Fibroblast of skin of right biceps (primary cell): ENCODE measurements around the gene PLPP7.
"Not testable (repeated sequence)": the region's sequence is repeated elsewhere in the genome, so short reads cannot be mapped to it uniquely, and the experiment has no call there.

ENCODE experiments used
- DNase-seq: peaks from one replicate; pipeline ENCODE4 v3.0.0-alpha.2; 2013

The PLPP7 gene

DNA sequence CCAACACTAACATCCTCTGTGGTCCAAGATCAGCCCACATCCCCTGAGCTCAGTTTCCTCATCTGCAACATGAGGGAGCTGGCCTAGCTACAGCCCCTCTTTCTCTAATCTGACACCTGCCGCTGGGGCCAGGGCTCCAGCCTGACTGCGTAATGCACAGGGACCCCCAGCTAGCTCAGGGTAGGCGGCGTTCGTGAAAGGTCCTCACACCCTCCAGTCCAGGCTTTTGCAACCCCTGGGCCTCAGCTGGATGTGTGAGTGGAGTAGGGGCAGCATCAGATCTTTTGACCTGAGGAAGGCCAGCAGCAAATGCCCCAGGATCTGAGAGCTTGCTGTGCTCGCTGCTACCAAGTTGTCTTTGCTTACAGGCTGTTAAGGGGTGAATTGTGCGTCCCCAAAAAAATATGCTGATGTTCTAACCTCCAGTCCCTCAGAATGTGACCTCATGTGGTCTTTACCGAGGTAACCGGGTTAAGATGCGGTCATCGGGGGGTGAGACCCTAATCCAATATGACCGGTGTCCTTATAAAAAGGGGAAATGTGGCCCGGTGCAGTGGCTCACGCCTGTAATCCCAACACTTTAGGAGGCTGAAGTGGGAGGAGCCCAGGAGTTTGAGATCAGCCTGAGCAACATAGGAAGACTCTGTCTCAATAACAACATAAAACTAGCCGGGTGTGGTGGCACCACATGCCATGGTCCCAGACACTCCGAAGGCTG lies 47.8 kb downstream of the PLPP7 start:
- DNase-seq: no peak

DNA sequence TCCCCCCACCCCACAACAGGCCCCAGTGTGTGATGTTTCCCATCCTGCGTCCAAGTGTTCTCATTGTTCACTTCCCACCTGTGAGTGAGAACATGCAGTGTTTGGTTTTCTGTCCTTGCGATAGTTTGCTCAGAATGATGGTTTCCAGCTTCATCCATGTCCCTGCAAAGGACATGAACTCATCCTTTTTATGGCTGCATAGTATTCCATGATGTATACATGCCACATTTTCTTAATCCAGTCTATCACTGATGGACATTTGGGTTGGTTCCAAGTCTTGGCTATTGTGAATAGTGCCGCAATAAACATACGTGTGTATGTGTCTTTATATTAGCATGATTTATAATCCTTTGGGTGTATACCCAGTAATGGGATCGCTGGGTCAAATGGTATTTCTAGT lies 49.7 kb downstream of the PLPP7 start:
- not testable (repeated sequence) for DNase-seq

DNA sequence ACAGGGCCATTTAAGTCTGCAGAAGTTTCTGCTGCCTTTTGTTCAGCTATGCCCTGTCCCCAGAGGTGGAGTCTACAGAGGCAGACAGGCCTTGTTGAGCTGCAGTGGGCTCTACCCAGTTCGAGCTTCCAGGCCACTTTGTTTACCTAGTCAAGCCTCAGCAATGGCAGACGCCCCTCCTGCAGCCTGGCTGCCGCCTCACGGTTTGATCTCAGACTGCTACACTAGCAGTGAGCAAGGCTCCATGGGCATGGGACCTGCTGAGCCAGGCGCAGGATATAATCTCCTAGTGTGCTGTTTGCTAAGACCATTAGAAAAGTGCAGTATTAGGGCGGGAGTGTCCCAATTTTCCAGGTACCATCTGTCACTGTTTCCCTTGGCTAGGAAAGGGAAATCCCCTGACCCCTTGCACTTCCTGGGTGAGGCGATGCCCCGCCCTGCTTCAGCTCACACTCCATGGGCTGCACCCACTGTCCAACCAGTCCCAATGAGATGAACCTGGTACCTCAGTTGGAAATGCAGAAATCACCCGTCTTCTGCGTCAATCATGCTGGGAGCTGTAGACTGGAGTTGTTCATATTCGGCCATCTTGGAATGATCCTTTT lies 55.5 kb downstream of the PLPP7 start:
- DNase-seq: not testable (repeated sequence)

DNA sequence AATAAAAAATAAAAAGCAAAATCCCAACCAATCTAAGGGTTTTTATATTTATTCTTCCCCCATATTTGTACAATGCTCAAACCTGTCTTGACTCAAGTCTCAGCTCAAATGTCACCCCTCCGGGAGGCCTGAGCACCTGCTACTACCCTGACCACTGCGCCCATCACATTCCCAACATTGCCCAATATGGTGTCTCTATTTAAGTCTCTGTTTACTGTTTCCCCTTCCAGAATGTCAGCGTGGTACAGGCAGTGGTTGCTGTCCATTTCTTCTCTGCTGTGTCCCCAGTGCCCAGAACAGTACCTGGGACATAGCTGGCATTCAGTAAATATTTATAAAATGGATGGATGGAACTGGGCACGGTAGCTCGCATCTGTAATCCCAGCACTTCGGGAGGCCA lies 57.0 kb downstream of the PLPP7 start:
- DNase-seq: no peak

DNA sequence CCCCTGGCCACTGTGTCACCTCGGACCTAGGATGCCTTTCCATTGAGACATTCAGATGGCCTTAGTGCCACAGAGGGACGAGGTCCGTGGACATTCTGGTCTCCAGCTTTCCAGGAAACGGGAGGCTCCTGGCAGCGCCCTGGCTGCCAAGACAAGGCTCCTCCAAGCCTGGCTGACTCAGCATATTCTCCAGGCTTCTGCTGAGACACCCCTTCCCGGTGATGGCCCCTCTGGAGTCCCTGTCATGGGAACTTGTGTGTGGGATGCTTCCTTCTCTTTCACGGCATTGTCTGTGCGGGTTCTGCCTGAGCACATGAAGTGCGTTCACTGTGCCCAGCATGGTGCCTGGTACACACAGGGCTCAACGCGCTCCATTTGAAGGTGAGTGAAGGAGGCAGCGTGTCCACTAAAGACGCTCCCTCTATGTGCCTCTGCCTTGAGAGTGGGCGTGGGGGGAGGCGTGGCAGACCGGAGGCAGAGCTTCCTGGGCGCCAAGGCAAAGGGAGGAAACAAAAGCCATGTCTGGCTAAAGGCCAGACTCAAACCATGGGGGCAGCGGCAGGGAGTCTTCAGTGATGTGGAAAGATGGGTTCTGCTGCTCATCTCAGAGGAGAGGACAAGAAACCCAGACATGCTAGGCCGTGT lies 58.0 kb downstream of the PLPP7 start:
- DNase-seq: no peak

DNA sequence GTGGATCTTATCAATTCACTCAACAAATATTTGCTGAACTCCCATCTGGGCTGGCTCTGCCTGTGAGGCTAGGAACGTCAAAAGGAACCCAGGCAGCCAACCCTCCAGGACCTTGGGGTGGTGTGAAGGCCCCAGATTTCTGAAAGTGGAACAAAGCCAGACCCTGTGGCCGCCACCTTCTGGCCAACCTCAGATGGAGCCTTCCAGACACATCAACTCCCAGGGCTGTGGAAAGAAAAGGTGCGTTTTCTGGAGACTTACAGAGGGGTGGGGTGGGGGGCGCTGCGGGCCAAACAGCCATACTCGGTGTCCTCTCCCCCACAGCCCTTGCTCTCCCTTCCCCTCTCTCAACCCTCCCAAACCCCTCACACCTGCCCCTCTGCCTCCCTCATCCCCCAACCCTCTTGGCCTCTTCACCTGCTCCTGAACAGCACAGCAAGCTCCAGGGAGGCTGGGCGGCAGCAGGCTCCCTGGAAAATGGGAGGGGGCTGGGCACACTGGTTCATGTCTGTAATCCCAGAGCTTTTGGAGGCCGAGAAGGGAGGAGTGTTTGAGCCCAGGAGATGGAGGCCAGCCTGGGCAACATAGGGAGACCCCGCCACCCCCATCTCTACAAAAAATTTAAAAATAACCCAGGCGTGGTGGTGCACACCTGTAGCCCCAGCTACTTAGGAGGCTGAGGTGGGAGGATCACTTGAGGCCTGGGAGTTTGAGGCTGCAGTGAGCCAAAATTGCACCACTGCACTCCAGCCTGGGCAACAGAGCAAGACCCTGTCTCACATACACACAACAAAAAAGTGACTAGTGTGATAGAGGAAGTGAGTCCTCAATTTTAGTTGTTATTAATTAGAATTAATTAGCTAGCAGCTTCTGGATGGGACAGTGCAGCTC lies 59.4 kb downstream of the PLPP7 start:
- DNase-seq: no peak

DNA sequence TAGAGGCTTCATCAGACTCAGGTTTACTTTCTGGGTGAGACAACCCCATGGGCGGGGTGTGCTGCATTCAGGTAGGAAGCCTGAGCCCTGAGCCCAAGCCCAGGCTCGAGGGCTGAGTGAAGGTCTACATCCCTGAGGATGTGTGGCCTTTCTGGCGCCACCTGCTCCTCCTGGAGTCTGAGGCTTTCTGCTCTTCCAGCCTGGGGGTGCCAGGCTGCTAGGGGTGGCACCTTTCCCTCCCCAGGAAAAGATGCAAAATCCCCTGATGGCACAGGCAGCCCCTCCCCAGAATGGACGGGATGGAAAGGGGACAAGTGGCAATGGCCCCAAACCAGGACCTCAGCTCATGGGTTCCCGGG lies 60.0 kb downstream of the PLPP7 start:
- no peak for DNase-seq

DNA sequence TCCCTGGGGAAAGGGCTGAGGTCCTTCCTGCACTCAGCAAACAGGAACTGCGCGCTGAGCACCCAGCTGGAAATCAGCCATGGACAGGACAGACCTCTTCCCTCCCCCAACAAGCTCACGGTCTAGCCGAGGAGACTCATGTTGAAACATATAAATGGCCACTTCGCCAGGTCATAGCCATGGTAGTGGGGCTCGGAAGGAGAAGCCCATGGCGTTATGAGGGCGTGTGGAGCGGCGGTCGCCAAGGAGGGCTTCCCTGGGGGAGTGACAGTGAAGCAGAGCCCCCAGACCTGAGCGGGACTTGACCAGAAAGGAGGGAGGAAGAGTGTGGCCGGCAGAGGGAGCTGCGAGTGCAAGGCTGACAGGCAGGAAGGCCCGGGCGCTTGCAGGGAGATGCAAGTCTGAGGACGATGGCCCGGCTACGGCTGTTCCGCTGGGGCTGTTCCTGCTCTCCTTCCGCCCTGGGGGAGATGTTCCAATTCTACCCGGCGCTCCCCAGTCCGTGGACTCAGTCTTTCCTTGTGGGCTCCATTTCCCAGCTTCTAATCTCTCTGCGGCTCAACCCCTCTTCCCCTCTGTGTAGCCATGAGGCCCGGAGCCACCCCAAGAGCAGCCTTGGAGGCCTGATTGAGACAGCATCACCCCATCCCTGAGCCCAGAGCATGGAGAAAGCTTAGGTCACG lies 60.5 kb downstream of the PLPP7 start:
- peak; percentile 78 for DNase-seq

DNA sequence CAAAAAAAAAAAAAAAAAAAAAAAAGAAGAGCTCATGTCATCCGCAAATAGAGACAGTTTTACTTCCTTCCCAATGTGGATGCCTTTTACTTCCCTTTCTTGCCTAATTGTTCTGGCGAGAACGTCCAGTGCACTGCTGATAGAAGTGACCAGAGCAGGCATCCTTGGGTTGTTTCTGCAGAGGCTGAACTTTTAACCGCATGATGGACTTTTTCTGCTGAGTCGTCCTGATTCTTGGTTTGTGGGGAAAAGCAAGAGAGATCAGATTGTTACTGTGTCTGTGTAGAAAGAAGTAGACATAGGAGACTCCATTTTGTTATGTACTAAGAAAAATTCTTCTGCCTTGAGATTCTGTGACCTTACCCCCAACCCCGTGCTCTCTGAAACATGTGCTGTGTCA lies 67.0 kb downstream of the PLPP7 start:
- DNase-seq: not testable (repeated sequence)

DNA sequence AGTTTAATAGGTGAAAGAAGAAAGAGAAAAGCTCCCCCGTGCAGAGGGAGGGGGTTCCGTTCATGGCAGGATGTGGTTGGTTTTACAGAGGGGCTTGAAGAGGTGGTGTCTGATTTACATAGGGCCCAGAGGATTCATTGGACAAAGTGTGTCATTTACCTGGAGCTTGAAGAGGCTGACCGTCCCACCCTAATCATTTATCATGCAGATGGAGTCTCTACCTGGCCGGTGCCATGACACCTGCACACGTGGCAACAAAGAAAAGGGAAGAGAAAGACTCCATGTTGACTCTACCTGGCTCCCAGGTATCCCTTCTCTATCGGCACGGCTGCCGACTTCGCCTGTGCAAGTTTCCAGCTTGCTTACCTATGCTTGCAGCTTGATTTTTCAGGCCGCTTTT lies 69.0 kb downstream of the PLPP7 start:
- DNase-seq: no peak
